HG03469 (cell line): ENCODE measurements around the gene HLA-DMB.

ENCODE experiments used
- ATAC-seq: cut with Tn5 transposase; IDR thresholded peaks from one replicate; pipeline ENCODE4 v1.9.1; 2021; ENCODE audit warnings: mild to moderate bottlenecking, moderate library complexity, moderate number of reproducible peaks; ENCODE audit not compliant: unreplicated experiment

Gene HLA-DMB

DNA sequence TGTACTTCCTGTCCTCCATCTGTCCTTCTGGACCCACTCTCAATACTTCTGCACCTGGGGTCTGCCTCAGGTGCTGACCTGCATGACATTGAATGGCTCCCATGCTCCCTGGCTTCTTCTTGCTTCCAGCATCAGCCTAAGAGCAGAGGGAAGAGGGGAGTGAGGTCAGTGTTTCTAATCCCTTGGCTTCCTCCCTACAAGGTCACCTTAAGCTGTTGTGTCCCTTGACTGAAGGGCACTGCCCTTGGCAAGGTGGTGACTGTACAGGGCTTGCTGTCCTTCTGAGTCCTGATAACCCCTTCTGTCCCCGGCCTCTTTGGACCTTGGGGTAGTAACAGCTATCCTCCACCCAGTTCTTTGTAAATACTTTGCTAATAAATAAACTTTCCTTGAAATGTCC, 9.6 kb downstream of the HLA-DMB start:
- ATAC-seq: no peak

DNA sequence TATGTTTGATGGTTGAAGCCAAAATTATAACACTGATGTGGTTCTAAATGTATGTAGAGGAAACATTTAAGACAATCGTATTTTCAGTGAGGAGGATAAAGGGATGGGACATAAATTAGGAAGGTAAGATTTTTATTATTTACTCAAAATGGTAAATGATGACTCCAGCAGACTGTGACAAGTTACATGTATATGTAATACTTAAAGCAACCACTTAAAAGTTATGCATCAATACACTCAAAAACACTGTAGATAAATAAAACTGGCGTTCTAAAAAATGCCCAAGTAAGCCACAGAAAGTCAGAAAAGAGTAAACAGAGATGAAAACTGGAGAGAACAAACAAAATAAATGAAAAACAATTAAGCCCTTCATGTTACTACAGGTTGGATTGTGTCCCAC, 18.7 kb downstream of the HLA-DMB start:
- ATAC-seq: no peak

DNA sequence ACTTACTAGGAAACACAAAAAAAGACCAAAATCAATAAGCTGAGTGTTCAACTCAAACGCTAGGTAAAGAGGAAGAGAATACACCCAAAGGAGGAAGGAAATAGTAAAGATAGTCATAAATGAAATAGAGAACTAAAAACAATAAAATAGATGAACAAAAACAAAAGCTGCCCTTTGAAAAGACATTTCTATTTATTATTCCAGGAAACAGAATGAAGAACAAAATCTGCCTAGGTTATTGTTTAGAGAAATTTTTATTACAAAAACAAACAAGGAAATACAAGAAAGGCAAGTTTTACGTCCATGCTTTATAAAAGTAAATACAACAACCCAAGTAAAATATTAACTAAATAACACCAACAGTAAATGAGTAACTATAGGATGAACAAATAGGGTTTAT, 20.1 kb downstream of the HLA-DMB start:
- no peak for ATAC-seq

DNA sequence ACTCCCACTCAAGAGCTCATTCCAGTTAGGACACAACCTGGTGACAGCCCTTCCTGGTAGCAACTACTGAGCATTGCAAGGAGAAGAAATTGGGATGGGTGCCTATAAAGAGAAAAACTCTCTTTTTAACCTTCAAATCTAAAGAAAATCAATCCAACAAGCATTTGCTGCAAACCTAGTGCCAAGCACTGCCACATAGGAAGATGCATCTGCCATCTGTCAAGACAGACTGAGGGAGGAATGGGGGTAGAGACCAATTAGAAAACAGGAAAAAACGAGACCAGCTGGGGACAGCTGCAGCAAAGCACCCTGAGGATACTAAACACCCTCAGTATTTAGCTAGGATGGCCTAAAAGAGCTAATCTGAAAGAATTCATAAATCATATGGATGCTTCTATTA, 27.9 kb downstream of the HLA-DMB start:
- no peak for ATAC-seq

DNA sequence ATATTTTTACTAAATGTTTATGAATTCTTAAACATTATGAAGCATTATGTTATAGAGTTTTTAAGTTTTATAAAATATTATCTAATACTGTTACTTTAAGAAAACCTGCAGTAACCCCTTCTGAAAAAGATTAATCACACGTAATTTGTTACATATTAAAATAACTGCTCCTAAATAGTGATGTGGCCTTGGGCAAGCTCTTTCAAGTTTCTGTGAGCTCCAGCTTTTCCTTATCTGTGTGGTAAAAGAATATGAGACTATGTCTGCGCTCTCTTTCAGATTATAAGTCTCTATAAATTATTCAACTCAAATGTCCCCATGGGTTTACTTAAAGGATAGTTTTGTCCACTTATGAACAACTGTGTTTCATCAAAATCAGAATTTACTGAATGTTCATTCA, 31.9 kb downstream of the HLA-DMB start:
- no peak for ATAC-seq

DNA sequence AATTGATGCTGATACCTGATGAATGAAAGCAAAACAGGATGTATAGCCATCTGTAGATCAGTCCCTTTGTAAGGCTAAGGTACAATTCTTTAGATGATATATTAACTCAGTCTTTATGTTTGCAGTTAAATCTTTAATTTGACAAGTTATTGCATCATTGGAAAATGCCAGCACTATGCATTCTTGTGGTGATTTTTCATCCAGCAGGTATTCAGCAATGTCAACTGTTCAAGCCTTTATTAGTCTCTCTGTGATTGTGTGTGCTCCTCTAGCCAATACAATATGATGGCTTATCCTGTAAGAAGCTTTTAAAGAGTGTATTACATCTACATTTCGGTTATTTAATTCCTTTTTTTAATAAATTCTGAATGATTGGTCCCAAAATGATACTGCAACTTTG, 34.3 kb downstream of the HLA-DMB start:
- no peak for ATAC-seq

DNA sequence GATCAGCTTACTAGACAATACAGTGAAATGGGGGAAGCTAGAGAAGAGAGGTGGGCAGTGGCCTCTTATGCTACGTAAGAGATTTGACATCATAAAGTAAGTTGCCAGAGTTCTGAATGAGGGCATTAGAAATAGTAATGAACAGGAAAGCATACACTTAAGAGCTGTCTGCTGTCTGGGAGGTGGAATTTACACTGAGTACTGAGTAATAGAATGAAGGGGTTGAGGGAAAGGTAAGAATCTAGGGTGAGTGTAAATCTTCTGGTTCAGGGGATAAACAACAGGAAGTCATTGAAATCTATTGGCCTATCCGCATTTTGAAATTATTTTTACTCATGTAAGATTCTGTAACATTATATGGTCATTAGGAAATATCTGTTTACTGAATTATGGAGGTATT, 35.8 kb downstream of the HLA-DMB start:
- ATAC-seq: no peak

DNA sequence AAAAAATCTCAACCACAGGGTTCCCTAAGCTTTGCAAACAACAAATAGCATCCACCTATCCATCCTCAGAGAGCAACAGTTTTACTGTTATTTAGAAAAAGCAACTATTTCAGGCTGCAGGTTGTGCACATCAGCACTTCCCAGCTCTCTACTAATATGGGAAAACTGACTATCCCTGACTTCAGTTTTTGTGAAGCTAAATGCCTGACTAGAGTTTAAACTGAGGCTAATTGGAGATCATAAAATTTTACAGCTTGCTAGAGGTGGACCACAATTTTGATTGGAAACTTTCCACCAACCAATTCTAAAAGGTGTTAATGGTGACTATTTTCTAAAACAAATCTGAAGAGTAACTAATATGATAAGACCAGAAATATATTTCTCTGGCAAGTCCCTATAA, 36.9 kb downstream of the HLA-DMB start:
- no peak for ATAC-seq

DNA sequence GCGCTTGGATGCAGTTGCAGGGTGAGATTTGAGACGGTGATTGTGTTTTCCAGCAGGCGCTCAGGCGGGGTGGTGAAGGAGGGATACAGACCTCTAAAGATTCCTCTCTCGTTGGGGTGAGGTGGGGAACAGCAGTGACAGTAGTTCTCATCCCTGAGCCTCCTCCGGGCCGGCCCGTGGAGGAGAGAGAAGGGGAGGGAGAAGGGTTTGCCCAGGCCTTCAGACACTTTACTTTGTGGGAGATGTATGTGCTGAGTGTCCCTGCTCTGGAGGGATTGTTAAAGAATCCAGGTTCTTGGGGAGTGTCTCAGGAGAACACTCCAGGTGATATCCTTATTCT, 45.9 kb downstream of the HLA-DMB start:
- ATAC-seq: no peak

DNA sequence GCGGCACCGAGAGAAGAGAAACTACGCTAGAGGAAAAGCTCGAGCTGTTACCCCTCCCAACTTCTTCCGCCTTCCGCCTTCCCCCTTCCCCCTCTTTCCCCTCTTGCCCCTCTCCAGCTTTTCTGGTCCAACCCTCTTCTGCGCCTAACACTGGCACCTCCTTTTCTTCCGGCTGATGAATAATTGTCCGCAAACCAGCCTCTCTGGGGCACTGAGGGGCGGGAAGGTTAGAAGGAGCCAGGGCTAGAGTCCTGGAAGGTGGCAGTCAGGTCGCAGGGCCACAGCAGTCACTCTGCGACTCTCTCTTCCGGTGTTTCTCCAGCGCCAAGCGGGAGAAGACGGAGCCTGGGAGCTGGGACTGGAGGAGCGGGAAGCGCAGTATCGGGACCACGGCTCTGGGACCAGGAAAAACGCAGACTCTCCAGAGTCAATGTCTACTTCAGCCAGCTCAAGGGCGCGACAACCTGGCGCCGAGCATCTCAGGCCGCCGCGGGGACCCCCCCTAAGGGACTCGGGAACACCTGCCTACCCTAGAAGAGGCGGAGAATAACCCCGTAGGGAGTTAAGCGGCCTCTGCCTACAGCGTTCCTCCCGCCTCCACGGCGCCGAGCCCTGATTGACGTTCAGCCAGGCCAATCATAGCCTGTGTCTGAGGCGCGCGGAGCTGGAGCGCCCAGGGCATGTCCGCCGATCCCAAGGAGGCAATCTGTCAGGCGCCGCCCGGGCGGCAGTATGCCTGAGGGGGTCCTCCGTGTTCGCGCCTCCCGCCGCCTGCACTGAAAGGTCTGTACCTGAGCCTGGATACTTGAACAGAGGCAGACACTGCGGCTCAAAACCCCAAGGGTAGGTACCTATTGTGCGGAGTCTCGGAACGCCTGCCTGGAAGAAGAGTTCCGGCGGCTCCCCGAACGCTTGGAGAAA, 46.5 kb downstream of the HLA-DMB start:
- ATAC-seq: peak; percentile 92

DNA sequence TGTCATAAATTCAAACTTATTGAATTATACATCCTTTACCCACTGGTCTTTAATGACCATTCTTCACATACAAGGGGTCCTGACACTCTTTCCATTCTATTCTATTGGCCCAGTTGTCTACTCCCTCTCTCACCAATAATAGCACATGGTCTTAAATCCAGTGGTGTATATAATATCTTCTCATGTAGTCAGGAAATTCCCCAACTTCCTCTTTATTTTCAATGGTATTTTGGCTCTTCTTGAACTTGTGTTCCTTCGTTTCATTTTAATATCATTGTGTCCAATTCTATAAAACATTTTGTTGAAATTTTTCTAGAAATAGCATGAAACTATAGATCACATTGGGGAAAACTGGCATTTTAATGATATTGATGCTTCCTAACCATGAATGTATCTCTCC, 50.0 kb downstream of the HLA-DMB start:
- no peak for ATAC-seq

DNA sequence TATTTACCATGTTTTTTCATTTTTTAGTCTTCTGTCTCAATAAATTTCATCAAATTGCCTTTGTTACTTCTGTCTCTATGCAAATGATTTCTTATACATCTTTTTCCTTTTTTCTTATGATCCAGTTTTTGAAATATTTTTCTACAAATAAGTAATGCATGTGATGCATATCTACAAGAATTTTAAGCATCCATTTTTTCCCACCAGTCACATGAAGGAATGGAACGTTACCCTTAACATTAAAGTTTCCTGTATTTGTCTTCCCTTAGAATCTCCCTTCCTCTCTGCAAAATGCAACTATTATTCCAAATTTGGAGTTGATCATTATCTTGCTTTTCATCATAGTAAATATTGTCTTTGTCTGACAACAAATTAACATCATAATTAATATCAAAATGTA, 51.3 kb downstream of the HLA-DMB start:
- ATAC-seq: no peak

DNA sequence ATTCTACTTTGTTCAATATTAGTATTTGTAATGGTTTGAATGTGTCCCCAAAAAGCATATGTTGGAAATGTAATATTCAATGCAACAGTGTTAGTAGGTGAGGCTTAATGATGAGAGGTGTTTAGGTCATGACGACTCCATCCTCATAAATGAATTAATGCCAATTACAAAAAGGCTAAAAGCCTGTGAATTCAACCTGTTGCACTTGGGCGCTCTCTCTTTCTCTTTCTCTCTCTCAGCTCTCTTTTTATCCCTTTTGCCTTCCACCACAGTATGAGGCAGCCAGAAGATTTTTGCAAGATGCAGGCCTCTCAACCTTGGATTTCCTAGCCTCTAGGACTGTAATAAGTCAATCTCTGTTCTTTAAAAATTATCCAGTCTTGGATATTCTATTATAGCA, 52.3 kb downstream of the HLA-DMB start:
- ATAC-seq: no peak

DNA sequence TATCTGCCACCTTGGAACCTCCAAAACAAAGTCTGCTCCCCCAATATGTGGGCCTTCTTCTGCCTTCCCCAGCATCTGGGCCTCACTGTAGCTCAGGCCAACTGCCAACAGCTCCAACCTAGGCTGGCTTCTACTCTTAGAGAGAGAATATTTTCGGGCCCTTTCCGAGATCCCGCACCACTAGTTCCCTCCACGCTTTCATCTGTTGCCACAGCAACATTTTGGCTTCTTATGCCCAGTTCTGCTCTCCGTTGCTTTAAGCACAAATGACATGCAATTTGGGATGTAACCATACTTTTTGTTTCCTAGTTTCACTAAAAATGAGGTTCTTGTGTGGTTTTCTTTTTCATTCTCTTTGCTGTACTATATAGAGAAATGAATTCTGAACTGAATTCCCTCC, 53.2 kb downstream of the HLA-DMB start:
- ATAC-seq: no peak

DNA sequence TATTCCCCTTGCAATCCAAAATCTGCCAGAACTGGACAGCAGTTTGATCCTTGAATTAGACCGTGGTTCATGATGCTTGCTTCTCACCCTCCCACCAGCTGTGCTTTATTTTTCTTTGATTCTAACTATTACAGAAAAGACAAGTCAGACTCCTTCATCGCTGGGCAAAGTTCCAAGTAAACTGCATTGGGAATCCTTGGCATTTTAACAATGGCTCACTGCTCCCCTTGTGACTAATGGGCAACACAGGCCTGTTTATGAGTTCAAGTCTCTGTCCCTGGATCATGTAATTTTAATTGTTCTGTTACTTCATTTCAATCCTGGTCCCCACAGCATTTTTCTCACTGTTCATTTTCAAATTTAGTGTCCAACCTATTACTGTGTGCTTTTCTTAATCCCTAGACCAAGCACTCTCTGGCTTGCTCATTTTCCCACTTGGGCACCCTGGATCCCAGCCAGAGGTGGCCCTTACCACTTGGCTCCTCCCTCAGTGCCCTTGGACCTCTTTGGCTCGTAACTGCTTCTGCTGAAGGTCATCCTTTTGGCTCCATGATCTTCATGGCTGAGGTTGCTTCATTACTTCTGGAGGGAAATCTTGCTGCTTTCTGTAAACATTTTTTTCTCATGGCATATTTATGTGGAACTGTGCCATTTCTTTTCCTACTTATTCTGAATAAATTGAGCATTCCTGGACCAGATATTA, 54.0 kb downstream of the HLA-DMB start:
- ATAC-seq: no peak

DNA sequence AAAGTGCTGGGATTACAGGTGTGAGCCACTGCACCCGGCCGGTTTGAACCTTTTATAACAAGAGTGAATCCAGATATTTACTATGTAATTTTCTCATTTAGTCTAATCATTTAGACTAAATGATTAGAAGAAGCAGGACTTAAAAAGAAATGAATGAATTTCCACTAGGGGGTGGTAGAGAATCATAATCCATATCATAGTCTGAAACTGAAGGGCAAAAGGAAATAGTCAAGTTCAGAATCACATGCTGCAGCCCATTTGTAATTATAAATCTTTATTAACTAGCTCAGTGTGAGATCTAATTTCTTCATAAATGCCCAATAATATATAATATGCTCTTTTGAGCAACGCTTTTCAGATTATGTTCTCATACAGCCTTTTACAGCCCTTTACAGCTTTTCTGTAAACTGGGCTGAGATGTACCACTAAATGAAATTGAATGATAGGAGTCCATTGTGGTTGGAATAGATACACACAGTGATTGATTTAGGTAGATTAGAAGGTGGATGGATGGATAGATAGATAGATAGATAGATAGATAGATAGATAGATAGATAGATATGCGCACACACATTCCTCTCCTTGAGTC, 55.0 kb downstream of the HLA-DMB start:
- no peak for ATAC-seq
